PC-3 (cell line): Measurements from ENCODE around the gene ZFYVE19. TPM values are rescaled to one million over a fixed set of nuclear protein-coding genes. Genes with fewer than 3 reads are reported as not detected.

Experiments used
- ATAC-seq: fragments of 200-7000 bp; cut with Tn5 transposase; 2 replicates; pipeline ENCODE4 v1.9.1; 2020; ENCODE audit warnings: mild to moderate bottlenecking, moderate library complexity
- BruUV-seq: library from RNA; stranded (reverse); fragments of 400-500 nt; replicated peaks from 2 replicates; lab custom pipeline; 2021; lab: Mats Ljungman, UMichigan
- CTCF ChIA-PET: fragments of 300-600 bp; sonication (Branson Sonifier 250); formaldehyde crosslinking; loops from one replicate; lab custom pipeline; 2022; ENCODE audit warnings: antibody characterized with exemption; lab: Charles Lee
- POLR2A ChIA-PET: fragments of 300-600 bp; sonication (Branson Sonifier 250); formaldehyde crosslinking; loops from one replicate; lab custom pipeline; 2022; ENCODE audit warnings: antibody characterized with exemption; ENCODE audit not compliant: unreplicated experiment; lab: Charles Lee
- DNase-seq: peaks from one replicate; pipeline ENCODE4 v3.0.0-alpha.2; 2015
- H2AFZ ChIP-seq: fragments of 300-600 bp; sonication (generic); 2 replicates; pipeline ENCODE4 v1.6.0; 2016; ENCODE audit warnings: antibody characterized with exemption, low read length
- H3F3A ChIP-seq: fragments of 300-600 bp; sonication (generic); one replicate; pipeline ENCODE4 v1.6.0; 2017; ENCODE audit warnings: antibody characterized with exemption, low read length, control low read depth, mild to moderate bottlenecking; ENCODE audit not compliant: unreplicated experiment
- H3K27ac ChIP-seq: fragments of 300-600 bp; sonication (generic); 2 replicates; pipeline ENCODE4 v1.5.1; 2016; ENCODE audit warnings: mild to moderate bottlenecking, low read length
- H3K27me3 ChIP-seq: fragments of 300-600 bp; sonication (generic); 2 replicates; pipeline ENCODE4 v1.6.1; 2016; ENCODE audit warnings: low read length, mixed read lengths
- H3K36me3 ChIP-seq: fragments of 300-600 bp; sonication (generic); 2 replicates; pipeline ENCODE4 v1.6.1; 2016; ENCODE audit warnings: low read depth, mixed run types, low read length, mixed read lengths
- H3K4me1 ChIP-seq: fragments of 300-600 bp; sonication (generic); 2 replicates; pipeline ENCODE4 v1.5.1; 2016; ENCODE audit warnings: low read length; ENCODE audit not compliant: insufficient read depth
- H3K4me2 ChIP-seq: fragments of 300-600 bp; sonication (generic); 2 replicates; pipeline ENCODE4 v1.6.0; 2016; ENCODE audit warnings: low read length
- H3K4me3 ChIP-seq: fragments of 300-600 bp; sonication (generic); 2 replicates; pipeline ENCODE4 v1.5.1; 2016; ENCODE audit warnings: mild to moderate bottlenecking, low read length, mixed read lengths
- H3K79me2 ChIP-seq: fragments of 300-600 bp; sonication (generic); 2 replicates; pipeline ENCODE4 v1.6.1; 2017; ENCODE audit warnings: low read length, mixed read lengths
- H3K9ac ChIP-seq: fragments of 300-600 bp; sonication (generic); 2 replicates; pipeline ENCODE4 v1.6.0; 2016; ENCODE audit warnings: mild to moderate bottlenecking, low read length
- H3K9me2 ChIP-seq: fragments of 300-600 bp; sonication (generic); replicated peaks from 2 replicates; pipeline ENCODE4 v1.6.1; 2016; ENCODE audit warnings: mixed run types, low read length, mixed read lengths
- H3K9me3 ChIP-seq: fragments of 300-600 bp; sonication (generic); 2 replicates; pipeline ENCODE4 v1.6.1; 2016; ENCODE audit warnings: low read length, mixed read lengths
- H4K20me1 ChIP-seq: fragments of 300-600 bp; sonication (generic); 2 replicates; pipeline ENCODE4 v1.6.1; 2016; ENCODE audit warnings: low read length, mixed read lengths
- CTCF ChIP-seq: fragments of 300-600 bp; sonication (generic); conservative IDR thresholded peaks from 2 replicates; pipeline ENCODE4 v1.5.1; 2017; ENCODE audit warnings: antibody characterized with exemption, low read depth, mild to moderate bottlenecking, low read length
- EZH2 ChIP-seq: fragments of 300-600 bp; sonication (generic); IDR thresholded peaks from one replicate; pipeline ENCODE4 v1.6.1; 2017; ENCODE audit warnings: antibody characterized with exemption, mild to moderate bottlenecking, low read length; ENCODE audit not compliant: unreplicated experiment
- EZH2phosphoT487 ChIP-seq: fragments of 300-600 bp; sonication (generic); IDR thresholded peaks from 2 replicates; pipeline ENCODE4 v1.6.1; 2018; ENCODE audit warnings: mild to moderate bottlenecking, antibody characterized with exemption, low read length, borderline replicate concordance
- intact Hi-C: fragments of 100-400 bp; cut with micrococcal nuclease; formaldehyde crosslinking; loops from 2 replicates; pipeline ENCODE4 v1.9.0; 2023
- total RNA-seq: library from RNA; depleted of rRNA; stranded (reverse); fragments of >200 nt; gene quantifications from 2 replicates; pipeline ENCODE4 v1.2.3, GENCODE V29; 2014

The ZFYVE19 gene
- total RNA-seq, 1 experiment from 2014 or later = 32.3 TPM

- H3K4me3 ChIP-seq = no peak overlapping the region
- no peak overlapping the region for H3K4me2 ChIP-seq
- H3K27ac ChIP-seq = no peak overlapping the region
- H4K20me1 ChIP-seq = no peaks in the 10 kb centered on the region
- no peak for TF ChIP-seq EZH2
- no peak for TF ChIP-seq EZH2phosphoT487
- no peak for TF ChIP-seq CTCF
- no peaks in the 10 kb centered on the region for H3F3A ChIP-seq
- H3K36me3 ChIP-seq = peaks cover 18% of the 10 kb centered on the region
- no peaks in the 10 kb centered on the region for H3K27me3 ChIP-seq
- no peaks in the 10 kb centered on the region for H3K9me2 ChIP-seq
- peaks cover 39% of the 10 kb centered on the region for H3K4me1 ChIP-seq
- no peaks in the 10 kb centered on the region for H3K79me2 ChIP-seq
- ATAC-seq (no peak), DNase-seq (no peak)
- POLR2A ChIA-PET = no interaction called here
- intact Hi-C loops = no loop called here
- H2AFZ ChIP-seq = no peak overlapping the region
- no TSS peak for BruUV-seq
- H3K9ac ChIP-seq = no peak overlapping the region
- no peaks in the 10 kb centered on the region for H3K9me3 ChIP-seq
- CTCF ChIA-PET = no interaction called here
These were observed 34.9 kb upstream of the ZFYVE19 start for GRCh38 chr15:40772014-40772413.

- intact Hi-C loops = no loop called here
- H3K4me1 ChIP-seq = peaks cover 41% of the 10 kb centered on the region
- H3K36me3 ChIP-seq = peaks cover 18% of the 10 kb centered on the region
- no peaks in the 10 kb centered on the region for H3K79me2 ChIP-seq
- ChIA-PET CTCF (no interaction called here), POLR2A (no interaction called here)
- DNase-seq = no peak
- no TSS peak for BruUV-seq
- no peak overlapping the region for H3K27ac ChIP-seq
- no peaks in the 10 kb centered on the region for H4K20me1 ChIP-seq
- no peaks in the 10 kb centered on the region for H3K9me3 ChIP-seq
- ATAC-seq = no peak
- H2AFZ ChIP-seq = no peak overlapping the region
- no peak overlapping the region for H3K9ac ChIP-seq
- no peak overlapping the region for H3K4me3 ChIP-seq
- TF ChIP-seq CTCF (no peak), EZH2 (no peak), EZH2phosphoT487 (no peak)
- H3K4me2 ChIP-seq = no peak overlapping the region
- no peaks in the 10 kb centered on the region for H3F3A ChIP-seq
- no peaks in the 10 kb centered on the region for H3K9me2 ChIP-seq
- no peaks in the 10 kb centered on the region for H3K27me3 ChIP-seq
These were observed 33.4 kb upstream of the ZFYVE19 start for GRCh38 chr15:40773496-40773895.

GRCh38 chr15:40773902-40774301 is 33.0 kb upstream of the ZFYVE19 start:
- POLR2A ChIA-PET = no interaction called here
- H3K27me3 ChIP-seq = no peaks in the 10 kb centered on the region
- no TSS peak for BruUV-seq
- no peaks in the 10 kb centered on the region for H3K79me2 ChIP-seq
- no peak overlapping the region for H3K27ac ChIP-seq
- no peaks in the 10 kb centered on the region for H3K9me2 ChIP-seq
- intact Hi-C loops = no loop called here
- H2AFZ ChIP-seq = no peak overlapping the region
- H4K20me1 ChIP-seq = no peaks in the 10 kb centered on the region
- no peak overlapping the region for H3K9ac ChIP-seq
- H3K4me3 ChIP-seq = no peak overlapping the region
- H3K36me3 ChIP-seq = peaks cover 18% of the 10 kb centered on the region
- CTCF ChIA-PET = no interaction called here
- ATAC-seq (no peak), DNase-seq (no peak)
- no peaks in the 10 kb centered on the region for H3F3A ChIP-seq
- H3K4me2 ChIP-seq = no peak overlapping the region
- TF ChIP-seq EZH2 (no peak), EZH2phosphoT487 (no peak), CTCF (no peak)
- peaks cover 37% of the 10 kb centered on the region for H3K4me1 ChIP-seq
- no peaks in the 10 kb centered on the region for H3K9me3 ChIP-seq
